Jurkat, Clone E6-1 (cell line): ENCODE measurements around the gene ANXA1.
"Not testable (repeated sequence)": the region's sequence is repeated elsewhere in the genome, so short reads cannot be mapped to it uniquely, and the experiment has no call there.

ENCODE experiments used
- DNase-seq: peaks from one replicate; pipeline ENCODE4 v3.0.0-alpha.2; 2011; ENCODE audit warnings: low read depth, low spot score
- H3K4me3 ChIP-seq: 2 replicates; pipeline ENCODE4 v1.5.1; 2011; ENCODE audit warnings: mild to moderate bottlenecking, low read length, control low read depth, moderate library complexity

ANXA1 gene

GRCh38 chr9:73162987-73163768 lies 11.5 kb downstream of the ANXA1 start:
- DNase-seq = peak; percentile 55

GRCh38 chr9:73165911-73166310 lies 14.2 kb downstream of the ANXA1 start:
- H3K4me3 ChIP-seq = no peak overlapping the region
- no peak for DNase-seq

More at GRCh38 chr9:73162987-73163768, 11.5 kb downstream of the ANXA1 start:
- H3K4me3 ChIP-seq = no peak overlapping the region

GRCh38 chr9:73166468-73166867 lies 14.8 kb downstream of the ANXA1 start:
- no peak overlapping the region for H3K4me3 ChIP-seq
- no peak for DNase-seq

GRCh38 chr9:73167614-73168013 lies 15.9 kb downstream of the ANXA1 start:
- H3K4me3 ChIP-seq = no peak overlapping the region
- DNase-seq = no peak

GRCh38 chr9:73168298-73168934 lies 16.8 kb downstream of the ANXA1 start:
- H3K4me3 ChIP-seq = no peak overlapping the region
- DNase-seq = no peak

GRCh38 chr9:73170185-73170957 lies 18.7 kb downstream of the ANXA1 start:
- no peak for DNase-seq
- no peak overlapping the region for H3K4me3 ChIP-seq

- no peak overlapping the region for H3K4me3 ChIP-seq
Observed at GRCh38 chr9:73172901-73173215, 21.2 kb downstream of the ANXA1 start.

GRCh38 chr9:73173557-73174329 lies 22.1 kb downstream of the ANXA1 start:
- no peak overlapping the region for H3K4me3 ChIP-seq
- no peak for DNase-seq

More at GRCh38 chr9:73172901-73173215, 21.2 kb downstream of the ANXA1 start:
- no peak for DNase-seq

GRCh38 chr9:73174330-73174980 lies 22.8 kb downstream of the ANXA1 start:
- no peak overlapping the region for H3K4me3 ChIP-seq
- no peak for DNase-seq

- no peak overlapping the region for H3K4me3 ChIP-seq
- no peak for DNase-seq
Observed at GRCh38 chr9:73176450-73176875, 24.8 kb downstream of the ANXA1 start.

- H3K4me3 ChIP-seq = no peak overlapping the region
- DNase-seq = no peak
Observed at GRCh38 chr9:73178044-73178443, 26.4 kb downstream of the ANXA1 start.

GRCh38 chr9:73179589-73179988 lies 27.9 kb downstream of the ANXA1 start:
- DNase-seq = no peak
- H3K4me3 ChIP-seq = no peak overlapping the region

GRCh38 chr9:73180403-73180802 lies 28.7 kb downstream of the ANXA1 start:
- no peak for DNase-seq
- no peak overlapping the region for H3K4me3 ChIP-seq

GRCh38 chr9:73182928-73183327 lies 31.3 kb downstream of the ANXA1 start:
- no peak for DNase-seq
- H3K4me3 ChIP-seq = no peak overlapping the region

GRCh38 chr9:73183428-73183827 lies 31.8 kb downstream of the ANXA1 start:
- no peak overlapping the region for H3K4me3 ChIP-seq
- DNase-seq = no peak

- H3K4me3 ChIP-seq = no peak overlapping the region
- peak; percentile 64 for DNase-seq
Observed at GRCh38 chr9:73183917-73184861, 32.5 kb downstream of the ANXA1 start.

GRCh38 chr9:73191109-73191508 lies 39.4 kb downstream of the ANXA1 start:
- H3K4me3 ChIP-seq, DNase-seq: not testable (repeated sequence)

GRCh38 chr9:73194284-73194683 lies 42.6 kb downstream of the ANXA1 start:
- no peak overlapping the region for H3K4me3 ChIP-seq
- no peak for DNase-seq
